Middle frontal gyrus (tissue), 1 donor: ENCODE measurements around the gene BTBD18.
A peak's percentile ranks its signal among the peaks of the same experiment; 100 is the strongest.
"Not testable (repeated sequence)": the region's sequence is repeated elsewhere in the genome, so short reads cannot be mapped to it uniquely, and the experiment has no call there.

Source experiments
- DNase-seq: peaks from one replicate; pipeline ENCODE4 v3.0.0-alpha.2; 2015; ENCODE audit warnings: low spot score; ENCODE audit errors: extremely low spot score

Gene BTBD18

GRCh38 chr11:57729479-57729878, 22.1 kb downstream of the BTBD18 start:
- no peak for DNase-seq

- no peak for DNase-seq
These were observed 22.8 kb downstream of the BTBD18 start for GRCh38 chr11:57728829-57729228.

GRCh38 chr11:57727185-57727584, 24.4 kb downstream of the BTBD18 start:
- no peak for DNase-seq

GRCh38 chr11:57716726-57717125, 34.9 kb downstream of the BTBD18 start:
- not testable (repeated sequence) for DNase-seq

GRCh38 chr11:57713835-57714234, 37.8 kb downstream of the BTBD18 start:
- DNase-seq: no peak

- peak; percentile 96 for DNase-seq
These were observed 39.1 kb downstream of the BTBD18 start, which contains the start of gene TMX2 for GRCh38 chr11:57712256-57713150. Gene TMX2 (plus strand): TSS chr11:57712593. CDS start chr11:57712619, 26 bp downstream.

GRCh38 chr11:57711414-57712255, 40.0 kb downstream of the BTBD18 start, which contains the start of gene MED19:
Gene MED19 (minus strand): TSS chr11:57712215. CDS start chr11:57712179, 36 bp downstream.
- peak; percentile 18 for DNase-seq

- DNase-seq: no peak
These were observed 41.7 kb downstream of the BTBD18 start for GRCh38 chr11:57709802-57710367.

- DNase-seq: not testable (repeated sequence)
These were observed 46.2 kb downstream of the BTBD18 start for GRCh38 chr11:57705432-57705831.

GRCh38 chr11:57704932-57705331, 46.7 kb downstream of the BTBD18 start:
- DNase-seq: no peak

- no peak for DNase-seq
These were observed 48.3 kb downstream of the BTBD18 start for GRCh38 chr11:57703341-57703740.

GRCh38 chr11:57700425-57700824, 51.2 kb downstream of the BTBD18 start:
- no peak for DNase-seq

GRCh38 chr11:57699813-57700212, 51.8 kb downstream of the BTBD18 start:
- DNase-seq: no peak

- no peak for DNase-seq
These were observed 52.7 kb downstream of the BTBD18 start for GRCh38 chr11:57698843-57699365.
